ENCODE results near the gene TNIK. TPM values are rescaled to one million over a fixed set of nuclear protein-coding genes. Genes with fewer than 3 reads are reported as not detected.

TNIK gene
- total and polyA plus RNA-seq, 2 of the 13 experiments (the other 11 are each of a cell fraction or from before 2014, with no cell fraction given), result 0.15 to 0.22 TPM

- TF ChIP-seq FOXO4 (CRISPR knock-in tag; conservative IDR thresholded peaks at IDR 0.05), result no peak
- TF ChIP-seq JUNB (CRISPR knock-in tag; IDR thresholded peaks at IDR 0.05; ENCODE audit: borderline replicate concordance), result peak; percentile 88; the same call in 1 of the 2 replicates
- no peak for TF ChIP-seq JDP2 (CRISPR knock-in tag; IDR thresholded peaks at IDR 0.05; ENCODE audit: borderline replicate concordance)
- peak; percentile 27; the same call in 1 of the 2 replicates for TF ChIP-seq CEBPG (CRISPR knock-in tag; IDR thresholded peaks at IDR 0.05)
- TF ChIP-seq NR1H2 (CRISPR knock-in tag; IDR thresholded peaks at IDR 0.05; ENCODE audit: borderline replicate concordance, low read depth), result no peak
- no peak for TF ChIP-seq ZNF260 (CRISPR knock-in tag; IDR thresholded peaks at IDR 0.05; ENCODE audit: borderline replicate concordance, low read depth)
- peak; percentile 46; the same call in 1 of the 2 replicates for TF ChIP-seq SAP130 (CRISPR knock-in tag; IDR thresholded peaks at IDR 0.05; ENCODE audit: low read depth)
- no peak for TF ChIP-seq GRHL1 (CRISPR knock-in tag; conservative IDR thresholded peaks at IDR 0.05)
- no peak for TF ChIP-seq SOX13 (IDR thresholded peaks at IDR 0.05)
- TF ChIP-seq SOX13 (CRISPR knock-in tag; conservative IDR thresholded peaks at IDR 0.05 in 1 of 2, IDR thresholded peaks at IDR 0.05 in 1 of 2), result peak in 1 of 2 experiments; percentile 57; a peak in 2 of 4 replicates
- TF ChIP-seq ZNF709 (CRISPR knock-in tag; IDR thresholded peaks at IDR 0.05), result no peak
- no peak for TF ChIP-seq YY1 (IDR thresholded peaks at IDR 0.05; ENCODE audit: insufficient read depth, insufficient replicate concordance, low read depth, low read length)
- no peak for TF ChIP-seq ZUFSP (CRISPR knock-in tag; IDR thresholded peaks at IDR 0.05; ENCODE audit: borderline replicate concordance)
- 0 out of 2 replicates have a peak, but pooled peaks have one; percentile 21 for TF ChIP-seq GATAD1 (CRISPR knock-in tag; IDR thresholded peaks at IDR 0.05)
- TF ChIP-seq ZNF331 (CRISPR knock-in tag; IDR thresholded peaks at IDR 0.05), result 0 out of 2 replicates have a peak, but pooled peaks have one; percentile 12
- peak; percentile 81 for TF ChIP-seq TCF7 (IDR thresholded peaks at IDR 0.05; ENCODE audit: low read depth)
- TF ChIP-seq ZFP1 (CRISPR knock-in tag; IDR thresholded peaks at IDR 0.05), result no peak
- no peak for TF ChIP-seq HMG20B (CRISPR knock-in tag; conservative IDR thresholded peaks at IDR 0.05)
- TF ChIP-seq ZNF253 (CRISPR knock-in tag; IDR thresholded peaks at IDR 0.05; ENCODE audit: borderline replicate concordance), result no peak
- 0 out of 2 replicates have a peak, but pooled peaks have one; percentile 24 for TF ChIP-seq ARID3A (IDR thresholded peaks at IDR 0.05; ENCODE audit: low read depth, low read length)
- 0 out of 2 replicates have a peak, but pooled peaks have one; percentile 28 for TF ChIP-seq ZNF800 (CRISPR knock-in tag; IDR thresholded peaks at IDR 0.05)
These were observed 404.6 kb downstream of the TNIK start (continued) for GRCh38 chr3:171055336-171056178.

Measured in HepG2 (cell line).